B cell (primary cell): ENCODE measurements around the gene EDAR. TPM values are rescaled to one million over a fixed set of nuclear protein-coding genes. Genes with fewer than 3 reads are reported as not detected.

Experiments used
- ATAC-seq: fragments of 200-7000 bp; cut with Tn5 transposase; one replicate; pipeline ENCODE4 v1.10.0; 2021; ENCODE audit warnings: low read depth, mild to moderate bottlenecking, moderate number of reproducible peaks, moderate library complexity
- CTCF ChIA-PET: fragments of 350-600 bp; sonication (Branson Sonifier 250); formaldehyde crosslinking; loops from one replicate; lab custom pipeline; 2021; ENCODE audit warnings: antibody characterized with exemption, inconsistent platforms; lab: Charles Lee
- POLR2A ChIA-PET: fragments of 350-600 bp; sonication (Branson Sonifier 250); formaldehyde crosslinking; loops from one replicate; lab custom pipeline; 2021; ENCODE audit warnings: antibody characterized with exemption; lab: Charles Lee
- DNase-seq: peaks from one replicate; pipeline ENCODE4 v3.0.0; 2013
- H2AFZ ChIP-seq: 2 replicates; pipeline ENCODE4 v1.6.1; 2012; ENCODE audit warnings: mild to moderate bottlenecking, low read depth, low read length; ENCODE audit not compliant: insufficient read depth, poor library complexity, severe bottlenecking
- H3K27ac ChIP-seq, 2 donors: 1 replicate in 1 of 2; 2 replicates in 1 of 2; pipeline ENCODE4 v1.5.1; 2012 to 2013; ENCODE audit warnings: low read length in 2 of 2, mild to moderate bottlenecking in 2 of 2, moderate library complexity in 1 of 2
- H3K27me3 ChIP-seq, 4 experiments: fragments of 200-600 bp in 1 of 4; sonication (generic) in 1 of 4; replicated peaks in 1 of 4; 1 replicate in 2 of 4; 2 replicates in 2 of 4; pipeline versions ENCODE4 v1.6.1 to v1.7.0; 2013 to 2016; ENCODE audit warnings: low read length in 3 of 4, mild to moderate bottlenecking in 2 of 4, mixed read lengths in 1 of 4, moderate library complexity in 1 of 4; ENCODE audit not compliant: insufficient read depth in 4 of 4, control insufficient read depth in 3 of 4; ENCODE audit errors: control extremely low read depth in 1 of 4
- H3K36me3 ChIP-seq, 2 experiments: replicated peaks in 1 of 2; 1 replicate in 1 of 2; 2 replicates in 1 of 2; pipeline versions ENCODE4 v1.6.1 to v1.7.1; 2013; ENCODE audit warnings: low read length in 1 of 2; ENCODE audit not compliant: insufficient read depth in 2 of 2, control insufficient read depth in 1 of 2; ENCODE audit errors: control extremely low read depth in 1 of 2, extremely low read depth in 1 of 2
- H3K4me1 ChIP-seq, 2 donors: fragments of 200-600 bp in 1 of 2; sonication (generic) in 1 of 2; 1 replicate in 1 of 2; 2 replicates in 1 of 2; pipeline versions ENCODE4 v1.5.1 to v1.6.1; 2013 to 2017; ENCODE audit warnings: low read length in 2 of 2; ENCODE audit not compliant: control insufficient read depth in 2 of 2, insufficient read depth in 2 of 2
- H3K4me2 ChIP-seq: replicated peaks from 2 replicates; pipeline ENCODE3; 2012; ENCODE audit warnings: mild to moderate bottlenecking, low read depth, low read length; ENCODE audit not compliant: poor library complexity, severe bottlenecking
- H3K4me3 ChIP-seq, 5 experiments: fragments of 200-600 bp in 1 of 5; sonication (generic) in 1 of 5; 1 replicate in 3 of 5; 2 replicates in 2 of 5; pipeline versions ENCODE4 v1.5.1 to v1.7.0; 2011 to 2016; ENCODE audit warnings: low read length in 4 of 5, mild to moderate bottlenecking in 4 of 5, low read depth in 2 of 5, control low read depth in 1 of 5, moderate library complexity in 1 of 5; ENCODE audit not compliant: insufficient read depth in 1 of 5; ENCODE audit errors: control extremely low read depth in 1 of 5, extremely low read depth in 1 of 5
- H3K79me2 ChIP-seq: fragments of 200-600 bp; sonication (generic); one replicate; pipeline ENCODE4 v1.6.0; 2016; ENCODE audit warnings: low read length; ENCODE audit not compliant: control insufficient read depth, insufficient read depth
- H3K9ac ChIP-seq: fragments of 200-600 bp; sonication (generic); 2 replicates; pipeline ENCODE4 v1.6.1; 2017; ENCODE audit warnings: mild to moderate bottlenecking, low read length, moderate library complexity
- H3K9me3 ChIP-seq, 3 donors: one replicate each; pipeline versions ENCODE4 v1.6.1 to v1.7.1; 2013; ENCODE audit warnings: low read length in 2 of 3; ENCODE audit not compliant: control insufficient read depth in 2 of 3, insufficient read depth in 1 of 3; ENCODE audit errors: control extremely low read depth in 1 of 3
- H4K20me1 ChIP-seq: 2 replicates; pipeline ENCODE4 v1.6.0; 2012; ENCODE audit warnings: mild to moderate bottlenecking, low read length; ENCODE audit not compliant: insufficient read depth, control insufficient read depth, poor library complexity, severe bottlenecking
- H3K27ac Mint-ChIP-seq: one replicate; pipeline ENCODE4 v1.8.0; 2021; ENCODE audit warnings: mixed read lengths
- H3K27me3 Mint-ChIP-seq: one replicate; pipeline ENCODE4 v1.8.0; 2021; ENCODE audit warnings: mixed read lengths
- H3K4me1 Mint-ChIP-seq: one replicate; pipeline ENCODE4 v1.8.0; 2021; ENCODE audit warnings: mixed read lengths
- H3K4me3 Mint-ChIP-seq: one replicate; pipeline ENCODE4 v1.8.0; 2021; ENCODE audit warnings: mixed read lengths
- H3K9me3 Mint-ChIP-seq: one replicate; pipeline ENCODE4 v1.8.0; 2022; ENCODE audit warnings: mixed read lengths; ENCODE audit not compliant: insufficient read depth
- EZH2 ChIP-seq: IDR thresholded peaks from 2 replicates; pipeline ENCODE4 v1.6.1; 2012; ENCODE audit warnings: borderline replicate concordance, low read depth, mild to moderate bottlenecking, moderate library complexity, low read length; ENCODE audit not compliant: insufficient read depth, poor library complexity, severe bottlenecking
- WGBS: methylation state at CpG from one replicate; pipeline ENCODE4 v1.1.5; 2013; ENCODE audit warnings: missing lambda C conversion rate; ENCODE audit not compliant: insufficient coverage; 5-methylcytosine and 5-hydroxymethylcytosine counted together
- intact Hi-C: fragments of 100-400 bp; cut with micrococcal nuclease; formaldehyde crosslinking; loops from one replicate; pipeline ENCODE4 v1.10.0; 2022
- polyA plus RNA-seq: library from polyadenylated mRNA; depleted of rRNA; stranded (reverse); fragments of >200 nt; gene quantifications from 2 replicates; pipeline ENCODE4 v1.2.3, GENCODE V29; 2012
- total RNA-seq, 2 donors: library from RNA; stranded (reverse); fragments of 120-200 nt in 1 of 2; gene quantifications; 1 replicate in 1 of 2; 2 replicates in 1 of 2; pipeline versions ENCODE4 v1.2.3 to v1.2.4, GENCODE V29; 2013 to 2022
- TF ChIP-seq, protein P1 (sequence below): fragments of 200-600 bp; IDR thresholded peaks from one replicate; pipeline ENCODE4 v1.8.0; 2022; ENCODE audit warnings: antibody characterized with exemption, mild to moderate bottlenecking

EDAR gene
- total and polyA plus RNA-seq, 2 donors (not counting 1 experiment from before 2014, with no cell fraction given): 0.03 TPM; not detected in 1

DNA sequence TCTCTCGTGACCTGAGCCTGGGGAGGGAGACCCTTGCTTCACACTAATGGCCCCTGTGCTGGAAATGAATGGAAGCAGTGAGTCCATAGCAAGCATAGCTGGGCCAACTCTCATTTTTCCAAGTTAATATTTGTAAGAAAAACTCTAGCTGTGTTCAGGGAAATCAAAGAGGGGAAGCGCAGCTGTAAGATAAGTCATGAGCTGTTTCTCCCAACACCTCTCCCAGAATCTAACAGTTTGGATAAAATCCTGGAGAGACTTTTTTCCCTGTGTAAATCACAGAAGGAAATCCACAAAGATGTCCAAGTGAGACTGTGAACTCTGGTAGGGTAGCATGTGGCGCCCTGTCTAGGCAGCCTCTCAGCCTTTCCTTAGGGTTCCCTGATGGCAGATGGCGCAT lies 27.2 kb downstream of the EDAR start:
- WGBS: 90% methylated on average over 2 of the region's 4 CpGs
- Histone ChIP-seq H4K20me1 (no peaks in the 10 kb centered on the region), H3K27ac (no peak overlapping the region), H3K9ac (no peak overlapping the region), H3K4me1 (no peaks in the 10 kb centered on the region), H2AFZ (no peak overlapping the region), H3K9me3 (no peaks in the 10 kb centered on the region), H3K4me2 (no peak overlapping the region), H3K4me3 (no peak overlapping the region), H3K36me3 (no peaks in the 10 kb centered on the region), H3K79me2 (no peaks in the 10 kb centered on the region), H3K27me3 (no peaks in the 10 kb centered on the region)
- ChIA-PET POLR2A (no interaction called here), CTCF (no interaction called here)
- H3K4me3 Mint-ChIP-seq: no peak overlapping the region
- DNase-seq (no peak), ATAC-seq (no peak)
- H3K4me1 Mint-ChIP-seq: no peaks in the 10 kb centered on the region
- H3K27ac Mint-ChIP-seq: no peak overlapping the region
- intact Hi-C loops: no loop called here
- no peaks in the 10 kb centered on the region for H3K9me3 Mint-ChIP-seq
- H3K27me3 Mint-ChIP-seq: no peaks in the 10 kb centered on the region
- TF ChIP-seq, protein P1, sequence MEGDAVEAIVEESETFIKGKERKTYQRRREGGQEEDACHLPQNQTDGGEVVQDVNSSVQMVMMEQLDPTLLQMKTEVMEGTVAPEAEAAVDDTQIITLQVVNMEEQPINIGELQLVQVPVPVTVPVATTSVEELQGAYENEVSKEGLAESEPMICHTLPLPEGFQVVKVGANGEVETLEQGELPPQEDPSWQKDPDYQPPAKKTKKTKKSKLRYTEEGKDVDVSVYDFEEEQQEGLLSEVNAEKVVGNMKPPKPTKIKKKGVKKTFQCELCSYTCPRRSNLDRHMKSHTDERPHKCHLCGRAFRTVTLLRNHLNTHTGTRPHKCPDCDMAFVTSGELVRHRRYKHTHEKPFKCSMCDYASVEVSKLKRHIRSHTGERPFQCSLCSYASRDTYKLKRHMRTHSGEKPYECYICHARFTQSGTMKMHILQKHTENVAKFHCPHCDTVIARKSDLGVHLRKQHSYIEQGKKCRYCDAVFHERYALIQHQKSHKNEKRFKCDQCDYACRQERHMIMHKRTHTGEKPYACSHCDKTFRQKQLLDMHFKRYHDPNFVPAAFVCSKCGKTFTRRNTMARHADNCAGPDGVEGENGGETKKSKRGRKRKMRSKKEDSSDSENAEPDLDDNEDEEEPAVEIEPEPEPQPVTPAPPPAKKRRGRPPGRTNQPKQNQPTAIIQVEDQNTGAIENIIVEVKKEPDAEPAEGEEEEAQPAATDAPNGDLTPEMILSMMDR: no peak
- TF ChIP-seq EZH2: no peak

DNA sequence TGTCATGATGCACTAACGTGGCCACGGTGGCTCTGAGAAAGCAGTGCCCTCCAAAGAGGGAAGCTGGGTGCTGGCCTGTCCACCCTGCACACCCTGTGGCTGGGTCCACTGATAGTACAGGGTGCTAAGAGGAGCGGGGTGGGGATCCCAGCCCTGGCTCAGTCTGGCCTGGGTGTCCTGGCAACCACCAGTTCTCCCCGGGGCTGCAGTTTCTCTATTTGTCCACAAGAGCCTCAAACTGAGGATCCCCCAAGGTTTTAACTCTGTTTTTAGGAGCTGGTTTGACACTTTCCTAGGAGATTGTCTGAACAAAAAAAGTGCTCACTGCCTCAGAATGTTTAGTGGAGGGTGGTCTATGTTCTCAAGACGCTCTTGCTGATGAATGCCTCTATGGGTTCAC lies 29.0 kb downstream of the EDAR start:
- intact Hi-C loops: no loop called here
- H3K9me3 ChIP-seq: no peaks in the 10 kb centered on the region
- H3K36me3 ChIP-seq: no peaks in the 10 kb centered on the region
- Mint-ChIP-seq H3K4me1 (no peaks in the 10 kb centered on the region), H3K4me3 (no peak overlapping the region), H3K9me3 (no peaks in the 10 kb centered on the region), H3K27me3 (no peaks in the 10 kb centered on the region), H3K27ac (no peak overlapping the region)
- no peak for TF ChIP-seq EZH2
- TF ChIP-seq, protein P1: no peak
- POLR2A ChIA-PET: no interaction called here
- H4K20me1 ChIP-seq: no peaks in the 10 kb centered on the region
- ATAC-seq: no peak
- no peak overlapping the region for H3K4me2 ChIP-seq
- WGBS: 95% methylated on average over 3 of the region's 5 CpGs
- no peak overlapping the region for H3K4me3 ChIP-seq
- H3K27me3 ChIP-seq: no peaks in the 10 kb centered on the region
- no peak overlapping the region for H2AFZ ChIP-seq
- DNase-seq: no peak
- no peaks in the 10 kb centered on the region for H3K79me2 ChIP-seq
- H3K9ac ChIP-seq: no peak overlapping the region
- CTCF ChIA-PET: no interaction called here
- no peaks in the 10 kb centered on the region for H3K4me1 ChIP-seq
- no peak overlapping the region for H3K27ac ChIP-seq
